Hepatocyte (in vitro differentiated cells): ENCODE data around the gene SRXN1. TPM values are rescaled to one million over a fixed set of nuclear protein-coding genes. Genes with fewer than 3 reads are reported as not detected.

Source experiments
- DNase-seq: peaks from one replicate; pipeline ENCODE4 v3.0.0-alpha.2; 2016; ENCODE audit warnings: low spot score
- H2AFZ ChIP-seq: fragments of 200-600 bp; sonication (generic); 2 replicates; pipeline ENCODE4 v1.6.0; 2016; ENCODE audit warnings: antibody characterized with exemption, mild to moderate bottlenecking
- H3K27ac ChIP-seq: fragments of 200-600 bp; sonication (generic); 2 replicates; pipeline ENCODE4 v1.5.1; 2016; ENCODE audit warnings: mild to moderate bottlenecking
- H3K27me3 ChIP-seq: fragments of 200-600 bp; sonication (generic); 2 replicates; pipeline ENCODE4 v1.6.1; 2016
- H3K36me3 ChIP-seq: fragments of 200-600 bp; sonication (generic); replicated peaks from 2 replicates; pipeline ENCODE4 v1.5.1; 2016; ENCODE audit warnings: low read depth; ENCODE audit not compliant: insufficient read depth
- H3K4me1 ChIP-seq: fragments of 200-600 bp; sonication (generic); 2 replicates; pipeline ENCODE4 v1.5.1; 2016; ENCODE audit warnings: mild to moderate bottlenecking, moderate library complexity; ENCODE audit not compliant: insufficient read depth
- H3K4me2 ChIP-seq: fragments of 200-600 bp; sonication (generic); 2 replicates; pipeline ENCODE4 v1.6.0; 2016
- H3K4me3 ChIP-seq: fragments of 200-600 bp; sonication (generic); 2 replicates; pipeline ENCODE4 v1.5.1; 2016; ENCODE audit warnings: mild to moderate bottlenecking
- H3K79me2 ChIP-seq: fragments of 200-600 bp; sonication (generic); 2 replicates; pipeline ENCODE4 v1.6.0; 2017; ENCODE audit warnings: mild to moderate bottlenecking
- H3K9me2 ChIP-seq: fragments of 200-600 bp; sonication (generic); replicated peaks from 2 replicates; pipeline ENCODE4 v1.6.0; 2017; ENCODE audit warnings: mild to moderate bottlenecking; ENCODE audit not compliant: insufficient read depth
- H3K9me3 ChIP-seq: fragments of 200-600 bp; sonication (generic); 2 replicates; pipeline ENCODE4 v1.5.1; 2016; ENCODE audit warnings: low read depth, mild to moderate bottlenecking
- H4K20me1 ChIP-seq: fragments of 200-600 bp; sonication (generic); 2 replicates; pipeline ENCODE4 v1.6.0; 2016; ENCODE audit warnings: mild to moderate bottlenecking; ENCODE audit not compliant: insufficient read depth, poor library complexity, severe bottlenecking
- CTCF ChIP-seq: fragments of 200-600 bp; sonication (generic); IDR thresholded peaks from 2 replicates; pipeline ENCODE4 v1.5.1; 2016; ENCODE audit warnings: antibody characterized with exemption, mild to moderate bottlenecking; ENCODE audit not compliant: poor library complexity
- EZH2 ChIP-seq: fragments of 200-600 bp; sonication (generic); IDR thresholded peaks from 2 replicates; pipeline ENCODE4 v1.6.1; 2016; ENCODE audit warnings: antibody characterized with exemption, mild to moderate bottlenecking, borderline replicate concordance
- EZH2phosphoT487 ChIP-seq: fragments of 200-600 bp; sonication (generic); IDR thresholded peaks from one replicate; pipeline ENCODE4 v1.6.1; 2018; ENCODE audit warnings: antibody characterized with exemption, mild to moderate bottlenecking, low read depth, moderate library complexity; ENCODE audit not compliant: unreplicated experiment, severe bottlenecking
- whole genome bisulfite sequencing: methylation state at CpG from one replicate; pipeline ENCODE4 v1.1.6; 2016; ENCODE audit warnings: low lambda C conversion rate; ENCODE audit errors: missing lambda C conversion rate; 5-methylcytosine and 5-hydroxymethylcytosine counted together
- polyA plus RNA-seq: library from polyadenylated mRNA; unstranded; fragments of >200 nt; fragmentation: Nextera tagmentation; extraction: Ambion mirVana; gene quantifications from 2 replicates; pipeline ENCODE4 v1.2.1, GENCODE V29; 2016
- total RNA-seq: library from RNA; depleted of rRNA; stranded (reverse); fragments of >200 nt; gene quantifications from 2 replicates; pipeline ENCODE4 v1.2.3, GENCODE V29; 2014

Gene SRXN1
- total and polyA plus RNA-seq, 2 experiments from 2014 or later: 39.6 to 42.2 TPM

GRCh38 chr20:658731-659291, 5.8 kb upstream of the SRXN1 start:
- no peak overlapping the region for H3K27ac ChIP-seq
- H2AFZ ChIP-seq: no peak overlapping the region
- DNase-seq: no peak
- H3K4me1 ChIP-seq: peaks cover 3% of the 10 kb centered on the region
- no peaks in the 10 kb centered on the region for H3K79me2 ChIP-seq
- no peaks in the 10 kb centered on the region for H3K36me3 ChIP-seq
- TF ChIP-seq EZH2phosphoT487: no peak
- no peak for TF ChIP-seq EZH2
- no peak for TF ChIP-seq CTCF
- peaks cover 64% of the 10 kb centered on the region for H3K27me3 ChIP-seq
- H3K4me2 ChIP-seq: no peak overlapping the region
- H3K4me3 ChIP-seq: no peak overlapping the region
- no peaks in the 10 kb centered on the region for H4K20me1 ChIP-seq
- no peaks in the 10 kb centered on the region for H3K9me2 ChIP-seq
- no peaks in the 10 kb centered on the region for H3K9me3 ChIP-seq
- 23% methylated on average over 5 of the region's 5 CpGs for WGBS

- TF ChIP-seq EZH2 (no peak), EZH2phosphoT487 (no peak), CTCF (no peak)
- no peaks in the 10 kb centered on the region for H3K9me3 ChIP-seq
- no peaks in the 10 kb centered on the region for H4K20me1 ChIP-seq
- no peak overlapping the region for H3K27ac ChIP-seq
- 44% methylated on average over 2 of the region's 2 CpGs for WGBS
- no peaks in the 10 kb centered on the region for H3K36me3 ChIP-seq
- H3K4me2 ChIP-seq: no peak overlapping the region
- no peaks in the 10 kb centered on the region for H3K79me2 ChIP-seq
- H3K9me2 ChIP-seq: no peaks in the 10 kb centered on the region
- H3K27me3 ChIP-seq: peaks cover 62% of the 10 kb centered on the region
- H3K4me3 ChIP-seq: no peak overlapping the region
- DNase-seq: no peak
- no peak overlapping the region for H2AFZ ChIP-seq
- H3K4me1 ChIP-seq: peaks cover 7% of the 10 kb centered on the region
Measured at GRCh38 chr20:658202-658601, 5.2 kb upstream of the SRXN1 start.

GRCh38 chr20:655726-656624, 3.0 kb upstream of the SRXN1 start:
- Histone ChIP-seq H3K9me2 (no peaks in the 10 kb centered on the region), H3K4me1 (peaks cover 10% of the 10 kb centered on the region), H3K27me3 (peaks cover 40% of the 10 kb centered on the region), H3K79me2 (peaks cover 4% of the 10 kb centered on the region), H3K4me3 (no peak overlapping the region), H4K20me1 (no peaks in the 10 kb centered on the region), H3K9me3 (no peaks in the 10 kb centered on the region), H2AFZ (no peak overlapping the region), H3K4me2 (no peak overlapping the region), H3K27ac (no peak overlapping the region), H3K36me3 (no peaks in the 10 kb centered on the region)
- no peak for DNase-seq
- TF ChIP-seq EZH2phosphoT487 (no peak), CTCF (no peak), EZH2 (no peak)
- WGBS: 77% methylated on average over 11 of the region's 11 CpGs
